Anterior cingulate cortex (tissue), 58 donors: ENCODE data around the gene HRC.
A peak's percentile ranks its signal among the peaks of the same experiment; 100 is the strongest.
"Not testable (repeated sequence)": the region's sequence is repeated elsewhere in the genome, so short reads cannot be mapped to it uniquely, and the experiment has no call there.

Source experiments
- DNase-seq, 58 donors: peaks; one replicate each; lab custom pipeline; 2025; lab: John Stamatoyannopoulos, UW

The HRC gene, protein sequence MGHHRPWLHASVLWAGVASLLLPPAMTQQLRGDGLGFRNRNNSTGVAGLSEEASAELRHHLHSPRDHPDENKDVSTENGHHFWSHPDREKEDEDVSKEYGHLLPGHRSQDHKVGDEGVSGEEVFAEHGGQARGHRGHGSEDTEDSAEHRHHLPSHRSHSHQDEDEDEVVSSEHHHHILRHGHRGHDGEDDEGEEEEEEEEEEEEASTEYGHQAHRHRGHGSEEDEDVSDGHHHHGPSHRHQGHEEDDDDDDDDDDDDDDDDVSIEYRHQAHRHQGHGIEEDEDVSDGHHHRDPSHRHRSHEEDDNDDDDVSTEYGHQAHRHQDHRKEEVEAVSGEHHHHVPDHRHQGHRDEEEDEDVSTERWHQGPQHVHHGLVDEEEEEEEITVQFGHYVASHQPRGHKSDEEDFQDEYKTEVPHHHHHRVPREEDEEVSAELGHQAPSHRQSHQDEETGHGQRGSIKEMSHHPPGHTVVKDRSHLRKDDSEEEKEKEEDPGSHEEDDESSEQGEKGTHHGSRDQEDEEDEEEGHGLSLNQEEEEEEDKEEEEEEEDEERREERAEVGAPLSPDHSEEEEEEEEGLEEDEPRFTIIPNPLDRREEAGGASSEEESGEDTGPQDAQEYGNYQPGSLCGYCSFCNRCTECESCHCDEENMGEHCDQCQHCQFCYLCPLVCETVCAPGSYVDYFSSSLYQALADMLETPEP

DNA sequence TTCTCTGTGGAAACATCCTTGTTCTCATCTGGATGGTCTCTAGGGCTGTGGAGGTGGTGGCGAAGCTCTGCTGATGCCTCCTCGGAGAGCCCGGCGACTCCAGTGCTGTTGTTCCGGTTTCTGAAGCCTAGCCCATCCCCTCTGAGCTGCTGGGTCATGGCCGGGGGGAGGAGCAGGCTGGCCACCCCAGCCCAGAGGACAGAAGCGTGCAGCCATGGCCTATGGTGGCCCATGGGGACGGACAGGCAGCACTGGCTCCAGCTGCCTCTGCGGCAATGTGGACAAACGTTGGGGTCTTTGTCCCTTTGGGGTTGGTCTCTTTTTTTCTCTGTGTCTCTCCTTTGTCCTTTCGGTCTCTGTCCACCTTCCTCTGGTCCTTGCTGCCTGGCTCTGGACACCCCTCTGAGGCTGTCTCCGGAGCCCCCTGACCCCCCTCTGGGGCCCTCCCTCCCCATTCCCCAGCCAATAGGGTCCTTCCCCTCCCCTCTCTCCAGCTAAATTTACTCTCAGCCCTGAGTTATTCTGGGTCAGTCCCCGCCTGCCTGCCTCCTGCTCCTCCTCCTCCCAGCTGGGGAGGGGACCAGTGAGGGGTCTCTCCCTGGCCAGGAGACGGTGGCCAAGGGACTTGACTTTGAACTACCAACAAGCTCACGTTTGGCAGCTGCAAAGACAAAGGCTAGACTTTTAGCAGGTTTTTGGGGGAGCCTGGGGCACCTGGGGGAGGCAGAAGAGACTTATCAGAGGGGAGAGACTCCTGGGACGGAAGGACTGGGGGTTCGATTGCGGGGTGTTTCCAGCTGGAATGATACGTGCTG is at the start of gene HRC:
Gene HRC (minus strand): TSS at position 392 of the 815 bp plus-strand sequence. CDS start 159 bp downstream, at position 233.
- DNase-seq = peak in 1 of 58 donors; percentile 11

- no peak for DNase-seq
These were observed 45.8 kb upstream of the HRC start for GRCh38 chr19:49201042-49201441.

DNA sequence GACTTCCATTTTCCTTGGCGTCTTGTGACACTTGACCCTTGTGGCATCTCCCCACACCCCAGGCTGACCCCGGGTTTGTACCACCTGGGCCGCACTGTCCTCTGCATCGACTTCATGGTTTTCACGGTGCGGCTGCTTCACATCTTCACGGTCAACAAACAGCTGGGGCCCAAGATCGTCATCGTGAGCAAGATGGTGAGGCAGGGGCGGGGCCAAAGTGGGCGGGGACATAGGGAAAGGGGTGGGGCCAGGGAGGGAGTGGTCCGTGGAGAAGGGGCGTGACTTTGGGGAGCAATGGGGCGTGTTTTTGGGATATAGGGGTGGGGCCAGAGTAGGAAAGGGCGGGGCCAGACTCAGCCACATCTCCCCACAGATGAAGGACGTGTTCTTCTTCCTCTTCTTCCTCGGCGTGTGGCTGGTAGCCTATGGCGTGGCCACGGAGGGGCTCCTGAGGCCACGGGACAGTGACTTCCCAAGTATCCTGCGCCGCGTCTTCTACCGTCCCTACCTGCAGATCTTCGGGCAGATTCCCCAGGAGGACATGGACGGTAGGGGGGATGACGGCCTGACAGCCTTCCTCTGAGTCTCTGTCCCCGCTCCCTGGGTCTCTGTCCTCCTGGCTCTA is 45.2 kb upstream of the HRC start:
- no peak for DNase-seq

DNA sequence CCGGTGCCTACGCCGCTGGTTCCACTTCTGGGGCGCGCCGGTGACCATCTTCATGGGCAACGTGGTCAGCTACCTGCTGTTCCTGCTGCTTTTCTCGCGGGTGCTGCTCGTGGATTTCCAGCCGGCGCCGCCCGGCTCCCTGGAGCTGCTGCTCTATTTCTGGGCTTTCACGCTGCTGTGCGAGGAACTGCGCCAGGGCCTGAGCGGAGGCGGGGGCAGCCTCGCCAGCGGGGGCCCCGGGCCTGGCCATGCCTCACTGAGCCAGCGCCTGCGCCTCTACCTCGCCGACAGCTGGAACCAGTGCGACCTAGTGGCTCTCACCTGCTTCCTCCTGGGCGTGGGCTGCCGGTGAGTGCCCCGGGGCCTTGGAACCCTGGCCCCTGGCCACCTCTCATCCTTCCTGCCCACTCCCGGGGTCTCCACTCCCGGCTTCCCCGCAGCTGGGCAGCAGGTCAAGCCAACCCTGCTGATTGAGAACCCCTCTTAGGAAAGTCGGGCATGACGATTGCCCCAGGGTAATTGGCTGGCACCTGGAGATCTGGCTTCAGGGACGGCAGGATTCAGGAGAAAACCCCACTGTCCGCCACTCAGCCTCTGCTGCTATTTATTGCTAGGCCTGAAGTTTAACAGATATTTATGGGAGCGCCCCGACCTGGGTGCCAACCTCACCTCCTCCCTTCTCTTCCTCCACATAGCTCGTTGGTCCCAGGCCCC is 41.5 kb upstream of the HRC start:
- DNase-seq = peak in 25 of 58 donors; percentile 3 to 65 (median 20)

DNA sequence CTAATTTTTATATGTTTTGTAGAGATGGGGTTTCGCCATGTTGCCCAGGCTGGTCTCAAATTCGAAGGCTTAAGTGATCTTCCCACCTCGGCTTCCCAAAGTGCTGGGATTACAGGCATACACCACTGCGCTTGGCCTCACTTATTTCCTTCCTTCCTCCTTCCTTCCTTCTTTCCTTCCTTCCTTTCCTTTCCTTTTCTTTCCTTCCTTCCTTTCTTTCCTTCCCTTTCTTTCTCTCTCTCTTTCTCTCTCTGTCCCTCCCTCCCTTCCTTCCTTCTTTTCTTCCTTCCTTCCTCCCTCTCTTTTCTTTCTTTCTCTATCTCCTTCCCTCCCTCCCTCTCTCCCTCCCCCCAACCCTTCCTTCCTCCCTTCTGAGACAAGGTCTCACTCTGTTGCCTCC is 39.2 kb upstream of the HRC start:
- no peak for DNase-seq

DNA sequence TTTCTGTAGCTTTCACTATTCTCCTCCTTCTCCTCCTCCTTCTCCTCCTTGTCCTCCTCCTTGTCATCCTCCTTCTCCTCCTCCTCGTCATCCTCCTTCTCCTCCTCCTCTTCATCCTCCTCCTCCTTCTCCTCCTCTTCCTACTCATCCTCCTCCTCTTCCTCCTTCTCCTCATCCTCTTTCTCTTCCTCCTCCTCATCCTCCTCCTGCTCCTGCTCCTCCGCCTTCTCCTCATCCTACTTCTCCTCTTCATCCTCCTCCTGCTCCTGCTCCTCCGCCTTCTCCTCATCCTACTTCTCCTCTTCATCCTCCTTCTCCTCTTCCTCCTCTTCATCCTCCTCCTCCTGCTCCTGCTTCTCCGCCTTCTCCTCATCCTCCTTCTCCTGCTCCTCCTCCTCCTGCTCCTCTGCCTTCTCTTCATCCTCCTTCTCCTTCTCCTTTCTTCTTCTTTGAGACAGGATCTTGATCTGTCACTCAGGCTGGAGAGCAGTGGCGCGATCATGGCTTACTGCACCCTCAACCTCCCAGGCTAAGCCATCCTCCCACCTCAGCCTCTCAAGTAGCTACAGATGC is 38.7 kb upstream of the HRC start:
- DNase-seq = no peak

DNA sequence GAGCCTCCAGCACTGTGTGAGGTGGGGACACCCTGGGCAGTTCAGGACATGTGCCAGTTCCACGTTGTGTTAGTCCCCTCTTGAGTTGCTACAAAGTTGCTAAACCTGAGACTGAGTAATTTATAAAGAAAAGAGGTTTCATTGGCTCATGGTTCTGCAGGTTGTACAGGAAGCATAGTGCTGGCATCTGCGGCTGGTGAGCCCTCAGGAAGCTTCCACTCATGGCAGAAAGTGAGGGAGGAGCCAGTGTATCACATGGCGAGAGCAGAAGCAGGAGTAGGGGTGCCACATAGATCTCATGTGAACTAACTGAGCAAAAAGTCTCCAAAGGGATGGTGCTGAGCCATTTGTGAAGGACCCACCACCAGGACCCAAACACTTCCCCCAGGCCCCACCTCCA is 35.6 kb upstream of the HRC start:
- DNase-seq = no peak

- DNase-seq = no peak
These were observed 34.1 kb upstream of the HRC start for GRCh38 chr19:49189259-49189658.

DNA sequence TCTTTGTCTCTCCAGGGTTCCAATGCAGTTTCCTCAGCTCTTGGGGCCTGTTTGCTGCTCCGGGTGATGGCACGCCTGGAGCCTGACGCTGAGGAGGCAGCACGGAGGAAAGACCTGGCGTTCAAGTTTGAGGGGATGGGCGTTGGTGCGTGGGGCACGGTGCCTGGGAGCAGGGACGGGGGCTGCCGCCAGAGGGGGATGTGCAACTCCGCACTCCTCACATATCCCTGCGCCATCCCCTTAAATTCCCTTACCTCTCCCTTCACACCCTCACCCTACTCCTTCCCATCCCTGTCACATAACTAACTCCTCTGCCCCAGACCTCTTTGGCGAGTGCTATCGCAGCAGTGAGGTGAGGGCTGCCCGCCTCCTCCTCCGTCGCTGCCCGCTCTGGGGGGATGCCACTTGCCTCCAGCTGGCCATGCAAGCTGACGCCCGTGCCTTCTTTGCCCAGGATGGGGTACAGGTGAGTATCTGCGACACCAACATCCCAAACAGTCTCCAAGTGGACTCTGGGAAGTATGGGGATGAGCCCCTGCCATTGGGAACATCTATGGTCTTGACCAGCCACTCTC is 33.5 kb upstream of the HRC start:
- DNase-seq = no peak

DNA sequence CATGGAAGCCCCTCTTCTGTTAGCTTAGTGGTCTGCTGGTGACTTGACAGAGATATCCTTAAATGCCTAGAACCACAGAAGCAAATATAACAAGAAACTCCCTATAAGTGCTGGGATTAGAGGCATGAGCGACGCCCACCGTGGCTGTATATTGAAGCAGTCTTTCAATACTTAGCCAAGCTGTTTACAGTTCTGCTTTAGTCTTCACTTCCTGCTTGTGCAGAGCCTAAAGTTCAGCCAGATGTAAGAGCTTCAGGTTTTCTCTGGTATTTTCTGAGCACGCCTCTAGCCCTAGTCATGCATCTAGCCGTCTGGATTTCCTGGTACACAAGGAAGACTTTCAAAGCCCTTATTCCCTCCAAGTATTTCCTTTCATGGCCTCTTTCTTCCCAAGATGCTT is 30.9 kb upstream of the HRC start:
- DNase-seq = no peak

GRCh38 chr19:49182848-49183375 is 27.7 kb upstream of the HRC start:
- DNase-seq = no peak

DNA sequence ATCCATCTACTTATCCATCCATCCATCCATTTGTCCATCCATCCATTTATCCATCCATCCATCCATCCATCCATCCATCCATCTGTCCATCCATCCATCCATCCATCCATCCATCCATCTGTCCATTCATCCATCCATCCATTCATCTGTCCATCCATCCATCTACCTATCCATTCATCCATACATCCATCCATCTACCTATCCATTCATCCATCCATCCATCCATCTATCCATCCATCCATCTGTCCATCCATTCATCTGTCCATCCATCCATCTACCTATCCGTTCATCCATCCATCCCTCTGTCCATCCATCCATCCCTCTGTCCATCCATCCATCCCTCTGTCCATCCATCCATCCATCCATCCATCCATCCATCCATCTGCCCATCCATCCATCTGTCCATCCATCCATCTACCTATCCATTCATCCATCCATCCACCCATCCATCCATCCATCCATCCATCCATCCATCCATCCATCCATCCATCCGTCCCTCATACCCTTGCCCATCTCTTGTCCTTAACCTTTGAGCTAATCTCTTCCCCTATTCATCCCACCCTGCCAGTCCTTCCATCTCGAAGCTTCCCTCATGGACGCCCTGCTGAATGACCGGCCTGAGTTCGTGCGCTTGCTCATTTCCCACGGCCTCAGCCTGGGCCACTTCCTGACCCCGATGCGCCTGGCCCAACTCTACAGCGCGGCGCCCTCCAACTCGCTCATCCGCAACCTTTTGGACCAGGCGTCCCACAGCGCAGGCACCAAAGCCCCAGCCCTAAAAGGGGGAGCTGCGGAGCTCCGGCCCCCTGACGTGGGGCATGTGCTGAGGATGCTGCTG is 27.0 kb upstream of the HRC start:
- DNase-seq = not testable (repeated sequence)

DNA sequence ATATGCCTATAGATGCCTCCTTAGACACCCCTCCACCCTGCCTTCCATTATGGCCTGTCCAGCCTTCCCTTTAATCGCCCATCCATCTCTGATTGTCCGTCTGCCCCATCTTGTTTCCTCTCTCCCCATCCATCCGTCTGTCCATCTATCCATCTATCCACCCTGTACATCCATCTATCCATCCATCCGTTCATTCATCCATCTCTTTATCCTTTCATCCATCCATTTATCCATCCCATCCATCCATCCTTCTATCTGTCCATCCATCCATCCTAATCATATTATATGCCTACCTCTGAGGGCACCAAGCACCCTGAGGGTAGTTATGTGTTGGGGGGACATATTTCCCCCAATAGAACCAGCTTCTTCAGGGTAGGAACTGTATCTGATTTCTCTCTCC is 25.5 kb upstream of the HRC start:
- DNase-seq = no peak

GRCh38 chr19:49173198-49173597 is 18.0 kb upstream of the HRC start:
- no peak for DNase-seq

- DNase-seq = no peak
These were observed 13.2 kb upstream of the HRC start for GRCh38 chr19:49168421-49168820.

DNA sequence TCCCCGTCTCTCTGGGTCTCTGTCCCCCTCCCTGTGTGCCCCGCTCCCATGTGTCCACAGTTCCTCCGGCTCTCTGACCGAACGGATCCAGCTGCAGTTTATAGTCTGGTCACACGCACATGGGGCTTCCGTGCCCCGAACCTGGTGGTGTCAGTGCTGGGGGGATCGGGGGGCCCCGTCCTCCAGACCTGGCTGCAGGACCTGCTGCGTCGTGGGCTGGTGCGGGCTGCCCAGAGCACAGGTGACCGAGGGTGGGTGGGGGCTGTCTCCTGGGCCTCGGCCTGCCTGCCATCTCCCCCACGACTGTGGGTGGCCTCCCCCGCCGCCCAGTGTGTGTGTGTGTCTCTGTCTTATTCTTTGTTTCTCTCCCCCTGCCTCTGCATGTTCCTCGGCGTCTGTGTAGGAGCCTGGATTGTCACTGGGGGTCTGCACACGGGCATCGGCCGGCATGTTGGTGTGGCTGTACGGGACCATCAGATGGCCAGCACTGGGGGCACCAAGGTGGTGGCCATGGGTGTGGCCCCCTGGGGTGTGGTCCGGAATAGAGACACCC is 12.7 kb upstream of the HRC start:
- DNase-seq = no peak

GRCh38 chr19:49165865-49166301 is 10.7 kb upstream of the HRC start:
- DNase-seq = no peak
